ENCODE measurements around the gene TRMT2A. TPM values are rescaled to one million over a fixed set of nuclear protein-coding genes. Genes with fewer than 3 reads are reported as not detected.

The TRMT2A gene
- total RNA-seq, 1 experiment from 2014 or later, result 47.1 TPM

- no peaks in the 10 kb centered on the region for H3K27me3 Mint-ChIP-seq (ENCODE audit: insufficient read depth, unreplicated experiment)
- H3K9me3 Mint-ChIP-seq (ENCODE audit: unreplicated experiment), result no peaks in the 10 kb centered on the region
- intact Hi-C loops (cut with micrococcal nuclease), result no loop called here
- DNase-seq (ENCODE audit: unreplicated experiment), result no peak
- H3K36me3 Mint-ChIP-seq (ENCODE audit: insufficient read depth, unreplicated experiment), result peaks cover 83% of the 10 kb centered on the region
- POLR2A ChIA-PET, result no interaction called here
- H3K4me3 Mint-ChIP-seq (ENCODE audit: unreplicated experiment), result no peak overlapping the region
- H3K27ac Mint-ChIP-seq (ENCODE audit: low read depth, unreplicated experiment), result no peak overlapping the region
- no peaks in the 10 kb centered on the region for H3K4me1 Mint-ChIP-seq (ENCODE audit: insufficient read depth, unreplicated experiment)
- CTCF ChIA-PET, result interaction anchor here (0.6 kb wide), 2 partner anchors 317 to 1546 kb away, joined by 3 read pairs; no protein-coding TSS in a partner anchor
- no peak for TF ChIP-seq CTCF (IDR thresholded peaks at IDR 0.05; ENCODE audit: unreplicated experiment)
- BruUV-seq (replicated peaks), result no TSS peak
Observed at GRCh38 chr22:20106205-20106848, 10.7 kb downstream of the TRMT2A start.

GRCh38 chr22:20105456-20106204, 11.4 kb downstream of the TRMT2A start:
- BruUV-seq (replicated peaks), result no TSS peak
- no peaks in the 10 kb centered on the region for H3K4me1 Mint-ChIP-seq (ENCODE audit: insufficient read depth, unreplicated experiment)
- no peak overlapping the region for H3K27ac Mint-ChIP-seq (ENCODE audit: low read depth, unreplicated experiment)
- peaks cover 83% of the 10 kb centered on the region for H3K36me3 Mint-ChIP-seq (ENCODE audit: insufficient read depth, unreplicated experiment)
- POLR2A ChIA-PET, result no interaction called here
- intact Hi-C loops (cut with micrococcal nuclease), result no loop called here
- H3K27me3 Mint-ChIP-seq (ENCODE audit: insufficient read depth, unreplicated experiment), result no peaks in the 10 kb centered on the region
- H3K9me3 Mint-ChIP-seq (ENCODE audit: unreplicated experiment), result no peaks in the 10 kb centered on the region
- no peak for TF ChIP-seq CTCF (IDR thresholded peaks at IDR 0.05; ENCODE audit: unreplicated experiment)
- H3K4me3 Mint-ChIP-seq (ENCODE audit: unreplicated experiment), result no peak overlapping the region
- CTCF ChIA-PET, result interaction anchor here (0.6 to 0.7 kb wide), 2 partner anchors 11 to 317 kb away, joined by 3 read pairs; no protein-coding TSS in a partner anchor
- no peak for DNase-seq (ENCODE audit: unreplicated experiment)

GRCh38 chr22:20102203-20102780, 14.7 kb downstream of the TRMT2A start:
- BruUV-seq (replicated peaks), result no TSS peak
- ChIA-PET POLR2A (interaction anchor here (1.2 kb wide), 1 partner anchor 57 kb away, joined by 3 read pairs; no protein-coding TSS in a partner anchor), CTCF (interaction anchor here (0.9 kb wide), 1 partner anchor 19 kb away, joined by 4 read pairs; no protein-coding TSS in a partner anchor)
- intact Hi-C loops (cut with micrococcal nuclease), result no loop called here
- DNase-seq (ENCODE audit: unreplicated experiment), result no peak
- Mint-ChIP-seq H3K4me3 (ENCODE audit: unreplicated experiment) (no peak overlapping the region), H3K27ac (ENCODE audit: low read depth, unreplicated experiment) (no peak overlapping the region), H3K36me3 (ENCODE audit: insufficient read depth, unreplicated experiment) (peaks cover 75% of the 10 kb centered on the region), H3K27me3 (ENCODE audit: insufficient read depth, unreplicated experiment) (no peaks in the 10 kb centered on the region), H3K9me3 (ENCODE audit: unreplicated experiment) (no peaks in the 10 kb centered on the region), H3K4me1 (ENCODE audit: insufficient read depth, unreplicated experiment) (no peaks in the 10 kb centered on the region)
- TF ChIP-seq CTCF (IDR thresholded peaks at IDR 0.05; ENCODE audit: unreplicated experiment), result no peak

- H3K27me3 Mint-ChIP-seq (ENCODE audit: insufficient read depth, unreplicated experiment), result no peaks in the 10 kb centered on the region
- no peak for DNase-seq (ENCODE audit: unreplicated experiment)
- no peak for TF ChIP-seq CTCF (IDR thresholded peaks at IDR 0.05; ENCODE audit: unreplicated experiment)
- ChIA-PET POLR2A (interaction anchor here (1.2 kb wide), 1 partner anchor 56 kb away, joined by 3 read pairs; no protein-coding TSS in a partner anchor), CTCF (interaction anchor here (0.6 to 1.0 kb wide), 3 partner anchors 15 to 414 kb away, joined by 3 to 6 read pairs (median 3); no protein-coding TSS in a partner anchor)
- H3K27ac Mint-ChIP-seq (ENCODE audit: low read depth, unreplicated experiment), result no peak overlapping the region
- no peaks in the 10 kb centered on the region for H3K4me1 Mint-ChIP-seq (ENCODE audit: insufficient read depth, unreplicated experiment)
- H3K36me3 Mint-ChIP-seq (ENCODE audit: insufficient read depth, unreplicated experiment), result peaks cover 75% of the 10 kb centered on the region
- no peaks in the 10 kb centered on the region for H3K9me3 Mint-ChIP-seq (ENCODE audit: unreplicated experiment)
- intact Hi-C loops (cut with micrococcal nuclease), result no loop called here
- H3K4me3 Mint-ChIP-seq (ENCODE audit: unreplicated experiment), result no peak overlapping the region
- no TSS peak for BruUV-seq (replicated peaks)
Observed at GRCh38 chr22:20101638-20102037, 15.4 kb downstream of the TRMT2A start.
